Measurements from ENCODE around the gene OR2A5.

Gene OR2A5

GRCh38 chr7:144063710-144064109 lies 15.0 kb downstream of the OR2A5 start:
- peaks cover 7% of the 10 kb centered on the region for H3K27me3 Mint-ChIP-seq
- no peaks in the 10 kb centered on the region for H3K36me3 Mint-ChIP-seq (ENCODE audit: low read depth)
- peaks cover 13% of the 10 kb centered on the region for H3K9me3 Mint-ChIP-seq
- no peaks in the 10 kb centered on the region for H3K4me1 Mint-ChIP-seq
- H3K4me3 Mint-ChIP-seq: no peak overlapping the region
- H3K27ac Mint-ChIP-seq: no peak overlapping the region
- ATAC-seq: no peak
- no peak for DNase-seq

- no peaks in the 10 kb centered on the region for H3K4me1 Mint-ChIP-seq
- no peak within 1 kb of the TSS for H3K27ac Mint-ChIP-seq
- H3K27me3 Mint-ChIP-seq: peaks cover 8% of the 10 kb centered on the region
- H3K36me3 Mint-ChIP-seq (ENCODE audit: low read depth): no peaks in the 10 kb centered on the region
- no peak for DNase-seq
- H3K4me3 Mint-ChIP-seq: no peak within 1 kb of the TSS
- ATAC-seq: no peak
- H3K9me3 Mint-ChIP-seq: no peaks in the 10 kb centered on the region
Measured at GRCh38 chr7:144069511-144069910, 20.8 kb downstream of the OR2A5 start, which contains the start of gene OR2A25. TSS of gene OR2A25 (plus strand) at chr7:144069811. CDS start at chr7:144074220, 4,409 bp downstream.

GRCh38 chr7:144069953-144070352 lies 21.2 kb downstream of the OR2A5 start:
- H3K27ac Mint-ChIP-seq: no peak overlapping the region
- no peak overlapping the region for H3K4me3 Mint-ChIP-seq
- no peaks in the 10 kb centered on the region for H3K4me1 Mint-ChIP-seq
- DNase-seq: no peak
- no peaks in the 10 kb centered on the region for H3K9me3 Mint-ChIP-seq
- H3K36me3 Mint-ChIP-seq (ENCODE audit: low read depth): no peaks in the 10 kb centered on the region
- ATAC-seq: no peak
- H3K27me3 Mint-ChIP-seq: peaks cover 8% of the 10 kb centered on the region

- ATAC-seq: no peak
- H3K9me3 Mint-ChIP-seq: no peaks in the 10 kb centered on the region
- DNase-seq: no peak
- H3K36me3 Mint-ChIP-seq (ENCODE audit: low read depth): no peaks in the 10 kb centered on the region
- no peaks in the 10 kb centered on the region for H3K4me1 Mint-ChIP-seq
- no peak overlapping the region for H3K27ac Mint-ChIP-seq
- peaks cover 3% of the 10 kb centered on the region for H3K27me3 Mint-ChIP-seq
- H3K4me3 Mint-ChIP-seq: no peak overlapping the region
Measured at GRCh38 chr7:144074374-144074773, 25.6 kb downstream of the OR2A5 start.

- DNase-seq (no peak), ATAC-seq (no peak)
- Mint-ChIP-seq H3K9me3 (peaks cover 3% of the 10 kb centered on the region), H3K36me3 (ENCODE audit: low read depth) (no peaks in the 10 kb centered on the region), H3K27ac (no peak within 1 kb of the TSS), H3K4me3 (no peak within 1 kb of the TSS), H3K4me1 (no peaks in the 10 kb centered on the region), H3K27me3 (peaks cover 2% of the 10 kb centered on the region)
Measured at GRCh38 chr7:144085978-144086377, 37.2 kb downstream of the OR2A5 start, which contains the start of gene OR2A12. TSS of gene OR2A12 (plus strand) at chr7:144086278. CDS start at chr7:144095108, 8,830 bp downstream.

GRCh38 chr7:144086730-144087129 lies 38.0 kb downstream of the OR2A5 start:
- H3K36me3 Mint-ChIP-seq (ENCODE audit: low read depth): no peaks in the 10 kb centered on the region
- H3K9me3 Mint-ChIP-seq: peaks cover 3% of the 10 kb centered on the region
- H3K27me3 Mint-ChIP-seq: no peaks in the 10 kb centered on the region
- H3K4me3 Mint-ChIP-seq: no peak overlapping the region
- no peak overlapping the region for H3K27ac Mint-ChIP-seq
- no peaks in the 10 kb centered on the region for H3K4me1 Mint-ChIP-seq
- DNase-seq (no peak), ATAC-seq (no peak)

GRCh38 chr7:144087230-144087629 lies 38.5 kb downstream of the OR2A5 start:
- Mint-ChIP-seq H3K36me3 (ENCODE audit: low read depth) (no peaks in the 10 kb centered on the region), H3K27ac (no peak overlapping the region), H3K4me1 (no peaks in the 10 kb centered on the region), H3K9me3 (peaks cover 3% of the 10 kb centered on the region), H3K4me3 (no peak overlapping the region), H3K27me3 (no peaks in the 10 kb centered on the region)
- ATAC-seq (no peak), DNase-seq (no peak)

GRCh38 chr7:144090667-144091066 lies 41.9 kb downstream of the OR2A5 start:
- Mint-ChIP-seq H3K4me1 (no peaks in the 10 kb centered on the region), H3K4me3 (no peak overlapping the region), H3K9me3 (peaks cover 13% of the 10 kb centered on the region), H3K27ac (no peak overlapping the region), H3K27me3 (peaks cover 3% of the 10 kb centered on the region), H3K36me3 (ENCODE audit: low read depth) (no peaks in the 10 kb centered on the region)
- DNase-seq (no peak), ATAC-seq (no peak)

GRCh38 chr7:144098776-144099175 lies 50.0 kb downstream of the OR2A5 start:
- H3K36me3 Mint-ChIP-seq (ENCODE audit: low read depth): no peaks in the 10 kb centered on the region
- DNase-seq: no peak
- H3K4me1 Mint-ChIP-seq: no peaks in the 10 kb centered on the region
- no peak for ATAC-seq
- no peak overlapping the region for H3K4me3 Mint-ChIP-seq
- H3K27me3 Mint-ChIP-seq: peaks cover 9% of the 10 kb centered on the region
- H3K27ac Mint-ChIP-seq: no peak overlapping the region
- peaks cover 5% of the 10 kb centered on the region for H3K9me3 Mint-ChIP-seq

GRCh38 chr7:144100607-144101006 lies 51.9 kb downstream of the OR2A5 start:
- Mint-ChIP-seq H3K4me1 (no peaks in the 10 kb centered on the region), H3K27ac (no peak overlapping the region), H3K27me3 (peaks cover 7% of the 10 kb centered on the region), H3K9me3 (no peaks in the 10 kb centered on the region), H3K36me3 (ENCODE audit: low read depth) (no peaks in the 10 kb centered on the region), H3K4me3 (no peak overlapping the region)
- DNase-seq (no peak), ATAC-seq (no peak)

GRCh38 chr7:144102041-144102440 lies 53.3 kb downstream of the OR2A5 start:
- ATAC-seq (no peak), DNase-seq (no peak)
- no peaks in the 10 kb centered on the region for H3K9me3 Mint-ChIP-seq
- no peaks in the 10 kb centered on the region for H3K36me3 Mint-ChIP-seq (ENCODE audit: low read depth)
- H3K4me3 Mint-ChIP-seq: no peak overlapping the region
- no peak overlapping the region for H3K27ac Mint-ChIP-seq
- H3K4me1 Mint-ChIP-seq: no peaks in the 10 kb centered on the region
- H3K27me3 Mint-ChIP-seq: peaks cover 4% of the 10 kb centered on the region

GRCh38 chr7:144105211-144105610 lies 56.5 kb downstream of the OR2A5 start:
- H3K4me3 Mint-ChIP-seq: no peak overlapping the region
- ATAC-seq (no peak), DNase-seq (no peak)
- H3K27ac Mint-ChIP-seq: no peak overlapping the region
- H3K27me3 Mint-ChIP-seq: peaks cover 3% of the 10 kb centered on the region
- H3K4me1 Mint-ChIP-seq: no peaks in the 10 kb centered on the region
- H3K36me3 Mint-ChIP-seq (ENCODE audit: low read depth): no peaks in the 10 kb centered on the region
- H3K9me3 Mint-ChIP-seq: no peaks in the 10 kb centered on the region

All from activated naive CD8-positive, alpha-beta T cell treated with anti-CD3 and anti-CD28 coated beads, Interleukin-2, amount 50 U/mL, for 24 hours (primary cell).